ENCODE measurements around the gene MANF.

MANF gene

GRCh38 chr3:51393134-51393495 lies 8.0 kb downstream of the MANF start:
- TF ChIP-seq TCF12 (IDR thresholded peaks at IDR 0.05; ENCODE audit: low read depth) (no peak), CREB1 (IDR thresholded peaks at IDR 0.05; ENCODE audit: low read depth) (no peak), ZBTB7A (IDR thresholded peaks at IDR 0.05; ENCODE audit: low read depth) (no peak)
- TF ChIP-seq, protein P1, sequence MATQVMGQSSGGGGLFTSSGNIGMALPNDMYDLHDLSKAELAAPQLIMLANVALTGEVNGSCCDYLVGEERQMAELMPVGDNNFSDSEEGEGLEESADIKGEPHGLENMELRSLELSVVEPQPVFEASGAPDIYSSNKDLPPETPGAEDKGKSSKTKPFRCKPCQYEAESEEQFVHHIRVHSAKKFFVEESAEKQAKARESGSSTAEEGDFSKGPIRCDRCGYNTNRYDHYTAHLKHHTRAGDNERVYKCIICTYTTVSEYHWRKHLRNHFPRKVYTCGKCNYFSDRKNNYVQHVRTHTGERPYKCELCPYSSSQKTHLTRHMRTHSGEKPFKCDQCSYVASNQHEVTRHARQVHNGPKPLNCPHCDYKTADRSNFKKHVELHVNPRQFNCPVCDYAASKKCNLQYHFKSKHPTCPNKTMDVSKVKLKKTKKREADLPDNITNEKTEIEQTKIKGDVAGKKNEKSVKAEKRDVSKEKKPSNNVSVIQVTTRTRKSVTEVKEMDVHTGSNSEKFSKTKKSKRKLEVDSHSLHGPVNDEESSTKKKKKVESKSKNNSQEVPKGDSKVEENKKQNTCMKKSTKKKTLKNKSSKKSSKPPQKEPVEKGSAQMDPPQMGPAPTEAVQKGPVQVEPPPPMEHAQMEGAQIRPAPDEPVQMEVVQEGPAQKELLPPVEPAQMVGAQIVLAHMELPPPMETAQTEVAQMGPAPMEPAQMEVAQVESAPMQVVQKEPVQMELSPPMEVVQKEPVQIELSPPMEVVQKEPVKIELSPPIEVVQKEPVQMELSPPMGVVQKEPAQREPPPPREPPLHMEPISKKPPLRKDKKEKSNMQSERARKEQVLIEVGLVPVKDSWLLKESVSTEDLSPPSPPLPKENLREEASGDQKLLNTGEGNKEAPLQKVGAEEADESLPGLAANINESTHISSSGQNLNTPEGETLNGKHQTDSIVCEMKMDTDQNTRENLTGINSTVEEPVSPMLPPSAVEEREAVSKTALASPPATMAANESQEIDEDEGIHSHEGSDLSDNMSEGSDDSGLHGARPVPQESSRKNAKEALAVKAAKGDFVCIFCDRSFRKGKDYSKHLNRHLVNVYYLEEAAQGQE (IDR thresholded peaks at IDR 0.05; ENCODE audit: low read depth): no peak

DNA sequence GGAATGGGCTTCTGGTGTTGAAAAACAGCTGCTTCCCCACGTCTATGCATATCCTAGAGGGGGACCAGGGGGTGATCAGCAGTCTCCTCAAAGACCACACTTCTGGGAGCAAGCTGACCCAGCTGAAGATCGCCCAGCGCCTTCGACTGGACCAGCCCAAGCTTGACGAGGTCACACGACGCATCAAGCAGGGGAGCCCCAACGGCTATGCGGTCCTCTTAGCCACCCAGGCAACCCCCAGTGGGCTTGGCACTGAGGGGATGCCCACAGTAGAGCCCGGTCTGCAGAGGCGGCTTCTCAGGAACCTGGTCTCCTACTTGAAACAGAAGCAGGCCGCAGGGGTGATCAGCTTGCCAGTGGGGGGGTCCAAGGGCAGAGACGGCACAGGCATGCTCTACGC lies 8.5 kb downstream of the MANF start:
- TF ChIP-seq, protein P1 (IDR thresholded peaks at IDR 0.05; ENCODE audit: low read depth): no peak
- TF ChIP-seq EP300 (IDR thresholded peaks at IDR 0.05; ENCODE audit: borderline replicate concordance) (no peak), CEBPB (IDR thresholded peaks at IDR 0.05) (no peak), ZBTB7A (IDR thresholded peaks at IDR 0.05; ENCODE audit: low read depth) (no peak), MAX (IDR thresholded peaks at IDR 0.05) (no peak), USF1 (IDR thresholded peaks at IDR 0.05) (no peak), NFIC (IDR thresholded peaks at IDR 0.05) (no peak), TCF12 (IDR thresholded peaks at IDR 0.05; ENCODE audit: low read depth) (no peak), RAD21 (IDR thresholded peaks at IDR 0.05; ENCODE audit: low read depth) (no peak), FOXM1 (IDR thresholded peaks at IDR 0.05; ENCODE audit: borderline replicate concordance, low read depth) (no peak), TAF1 (IDR thresholded peaks at IDR 0.05; ENCODE audit: low read depth) (no peak), YY1 (IDR thresholded peaks at IDR 0.05; ENCODE audit: low read depth) (no peak), TEAD4 (IDR thresholded peaks at IDR 0.05) (no peak), EGR1 (IDR thresholded peaks at IDR 0.05) (no peak)

GRCh38 chr3:51394541-51394940 lies 9.4 kb downstream of the MANF start:
- TF ChIP-seq TCF12 (IDR thresholded peaks at IDR 0.05; ENCODE audit: low read depth) (no peak), EGR1 (IDR thresholded peaks at IDR 0.05) (no peak), MAX (IDR thresholded peaks at IDR 0.05) (no peak), TEAD4 (IDR thresholded peaks at IDR 0.05) (no peak), YY1 (IDR thresholded peaks at IDR 0.05; ENCODE audit: low read depth) (no peak), USF1 (IDR thresholded peaks at IDR 0.05) (no peak), CEBPB (IDR thresholded peaks at IDR 0.05) (no peak), FOXM1 (IDR thresholded peaks at IDR 0.05; ENCODE audit: borderline replicate concordance, low read depth) (no peak), CREB1 (IDR thresholded peaks at IDR 0.05; ENCODE audit: low read depth) (no peak), RAD21 (IDR thresholded peaks at IDR 0.05; ENCODE audit: low read depth) (no peak)
- TF ChIP-seq, protein P1 (IDR thresholded peaks at IDR 0.05; ENCODE audit: low read depth): no peak

DNA sequence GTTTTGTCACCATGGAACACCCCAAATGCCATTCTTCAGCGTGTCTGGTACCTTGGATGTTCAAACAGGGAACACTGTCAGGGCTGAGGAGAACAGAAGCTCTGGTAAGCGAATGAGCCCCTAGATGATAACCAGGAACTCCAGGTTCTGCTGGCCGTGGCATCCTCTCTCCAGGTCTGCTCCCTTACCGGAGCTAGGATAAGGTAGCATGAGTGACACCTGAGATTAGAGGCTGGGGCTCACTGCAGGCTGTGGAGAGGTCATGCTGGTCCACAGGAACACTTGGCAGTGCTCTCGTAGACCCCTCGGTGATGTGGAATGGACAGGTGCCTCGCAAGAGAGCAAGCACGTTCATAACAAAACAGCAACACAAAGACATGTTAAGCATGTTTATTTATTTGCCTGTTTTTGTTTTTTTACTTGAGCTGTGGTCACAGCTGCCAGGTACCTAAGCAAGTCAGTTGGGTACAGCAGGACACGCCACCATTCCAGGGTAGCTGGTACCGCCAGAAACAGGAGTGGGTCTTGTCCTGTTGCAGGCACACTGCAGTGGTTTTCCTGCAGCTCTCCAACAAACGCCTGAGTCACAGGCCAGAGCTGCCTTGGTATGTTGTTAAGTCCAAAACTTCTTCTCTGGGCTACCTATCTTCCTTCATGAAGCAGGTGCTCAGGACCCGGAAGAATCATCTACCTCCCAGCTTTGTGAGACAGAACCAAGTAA lies 10.6 kb downstream of the MANF start:
- TF ChIP-seq NFIC (IDR thresholded peaks at IDR 0.05): no peak
- TF ChIP-seq YY1 (IDR thresholded peaks at IDR 0.05; ENCODE audit: low read depth): no peak
- TF ChIP-seq USF1 (IDR thresholded peaks at IDR 0.05): no peak
- TF ChIP-seq FOXM1 (IDR thresholded peaks at IDR 0.05; ENCODE audit: borderline replicate concordance, low read depth): no peak
- TF ChIP-seq TAF1 (IDR thresholded peaks at IDR 0.05; ENCODE audit: low read depth): no peak
- TF ChIP-seq TEAD4 (IDR thresholded peaks at IDR 0.05): no peak
- TF ChIP-seq CREB1 (IDR thresholded peaks at IDR 0.05; ENCODE audit: low read depth): no peak
- TF ChIP-seq EP300 (IDR thresholded peaks at IDR 0.05; ENCODE audit: borderline replicate concordance): no peak
- TF ChIP-seq CEBPB (IDR thresholded peaks at IDR 0.05): no peak
- TF ChIP-seq EGR1 (IDR thresholded peaks at IDR 0.05): no peak
- TF ChIP-seq TCF12 (IDR thresholded peaks at IDR 0.05; ENCODE audit: low read depth): no peak

Measured in Ishikawa (cell line).